Suppressor macrophage (primary cell): ENCODE measurements around the gene SCN1B.
A peak's percentile ranks its signal among the peaks of the same experiment; 100 is the strongest.

Experiments
- DNase-seq, 4 experiments: peaks; one replicate each; pipeline ENCODE4 v3.0.0-alpha.2; 2020 to 2022

The SCN1B gene

GRCh38 chr19:35053667-35054293 is 23.5 kb downstream of the SCN1B start:
- no peak for DNase-seq

GRCh38 chr19:35054626-35055025 is 24.4 kb downstream of the SCN1B start:
- DNase-seq: no peak

- no peak for DNase-seq
Observed at GRCh38 chr19:35055715-35056179, 25.5 kb downstream of the SCN1B start.

- DNase-seq: no peak
Observed at GRCh38 chr19:35056513-35057063, 26.3 kb downstream of the SCN1B start.

- no peak for DNase-seq
Observed at GRCh38 chr19:35058370-35058769, 28.1 kb downstream of the SCN1B start.

- DNase-seq: no peak
Observed at GRCh38 chr19:35059006-35059798, 28.9 kb downstream of the SCN1B start.

- DNase-seq: no peak
Observed at GRCh38 chr19:35059799-35060091, 29.5 kb downstream of the SCN1B start.

GRCh38 chr19:35060160-35060855 is 30.0 kb downstream of the SCN1B start:
- DNase-seq: no peak

- no peak for DNase-seq
Observed at GRCh38 chr19:35061583-35062373, 31.5 kb downstream of the SCN1B start.

- DNase-seq: no peak
Observed at GRCh38 chr19:35062942-35063341, 32.7 kb downstream of the SCN1B start.

GRCh38 chr19:35063940-35064818 is 33.9 kb downstream of the SCN1B start:
- peak in 1 of 4 experiments; percentile 10 for DNase-seq

GRCh38 chr19:35065574-35065973 is 35.3 kb downstream of the SCN1B start:
- no peak for DNase-seq

GRCh38 chr19:35066121-35066520 is 35.9 kb downstream of the SCN1B start:
- DNase-seq: no peak

- DNase-seq: peak; percentile 89 to 96 (median 92)
Observed at GRCh38 chr19:35066691-35067563, 36.7 kb downstream of the SCN1B start.

- DNase-seq: no peak
Observed at GRCh38 chr19:35068941-35069634, 38.8 kb downstream of the SCN1B start.

- no peak for DNase-seq
Observed at GRCh38 chr19:35069696-35070095, 39.4 kb downstream of the SCN1B start.

- DNase-seq: no peak
Observed at GRCh38 chr19:35070471-35070870, 40.2 kb downstream of the SCN1B start.

- no peak for DNase-seq
Observed at GRCh38 chr19:35073516-35073915, 43.2 kb downstream of the SCN1B start.

- no peak for DNase-seq
Observed at GRCh38 chr19:35073941-35074340, 43.7 kb downstream of the SCN1B start.
